GM18873 (cell line): Measurements from ENCODE around the gene FAM78B.

Source experiments
- ATAC-seq: cut with Tn5 transposase; IDR thresholded peaks from one replicate; pipeline ENCODE4 v1.9.1; 2021; ENCODE audit warnings: mild to moderate bottlenecking, moderate library complexity, moderate number of reproducible peaks; ENCODE audit not compliant: unreplicated experiment, low FRiP score

The FAM78B gene

GRCh38 chr1:166080277-166080966 is 86.4 kb downstream of the FAM78B start:
- no peak for ATAC-seq

GRCh38 chr1:166079276-166079675 is 87.5 kb downstream of the FAM78B start:
- no peak for ATAC-seq

GRCh38 chr1:166073489-166073888 is 93.3 kb downstream of the FAM78B start:
- ATAC-seq = no peak

GRCh38 chr1:166069390-166069789 is 97.4 kb downstream of the FAM78B start:
- ATAC-seq = no peak

- ATAC-seq = no peak
Measured at GRCh38 chr1:166066107-166066506, 100.7 kb downstream of the FAM78B start.

GRCh38 chr1:166064951-166065350 is 101.8 kb downstream of the FAM78B start:
- no peak for ATAC-seq

GRCh38 chr1:166064313-166064926 is 102.4 kb downstream of the FAM78B start:
- ATAC-seq = no peak

- ATAC-seq = no peak
Measured at GRCh38 chr1:166063701-166064100, 103.1 kb downstream of the FAM78B start.

- ATAC-seq = no peak
Measured at GRCh38 chr1:166062421-166063070, 104.3 kb downstream of the FAM78B start.

GRCh38 chr1:166057650-166058049 is 109.2 kb downstream of the FAM78B start:
- no peak for ATAC-seq

- no peak for ATAC-seq
Measured at GRCh38 chr1:166053395-166053794, 113.4 kb downstream of the FAM78B start.

- no peak for ATAC-seq
Measured at GRCh38 chr1:166040202-166040997, 126.4 kb downstream of the FAM78B start.

- no peak for ATAC-seq
Measured at GRCh38 chr1:166039436-166040201, 127.2 kb downstream of the FAM78B start.

- no peak for ATAC-seq
Measured at GRCh38 chr1:166036092-166036491, 130.7 kb downstream of the FAM78B start.

- no peak for ATAC-seq
Measured at GRCh38 chr1:166032572-166033371, 134.0 kb downstream of the FAM78B start.

GRCh38 chr1:166031932-166032571 is 134.7 kb downstream of the FAM78B start:
- no peak for ATAC-seq

- no peak for ATAC-seq
Measured at GRCh38 chr1:166029196-166029945, 137.4 kb downstream of the FAM78B start.

GRCh38 chr1:166026555-166026954 is 140.2 kb downstream of the FAM78B start:
- ATAC-seq = no peak
